ENCODE data around the gene DHX9. TPM values are rescaled to one million over a fixed set of nuclear protein-coding genes. Genes with fewer than 3 reads are reported as not detected.

The DHX9 gene
- total RNA-seq, 2 experiments from 2014 or later, result 213 to 228 TPM

GRCh38 chr1:182927693-182928433 lies 88.7 kb downstream of the DHX9 start:
- Mint-ChIP-seq H3K4me3 (no peak overlapping the region), H3K4me1 (ENCODE audit: low read depth) (no peaks in the 10 kb centered on the region), H3K9me3 (no peaks in the 10 kb centered on the region), H3K27ac (no peak overlapping the region), H3K27me3 (peaks cover 17% of the 10 kb centered on the region), H3K36me3 (ENCODE audit: low read depth) (no peaks in the 10 kb centered on the region)
- POLR2A ChIA-PET, result no interaction called here
- no peak for TF ChIP-seq CTCF (IDR thresholded peaks at IDR 0.05)
- ATAC-seq (no peak), DNase-seq (no peak)
- intact Hi-C loops (cut with micrococcal nuclease), result no loop called here
- CTCF ChIA-PET, result no interaction called here

- CTCF ChIA-PET, result no interaction called here
- Mint-ChIP-seq H3K4me1 (ENCODE audit: low read depth) (no peaks in the 10 kb centered on the region), H3K27ac (no peak overlapping the region), H3K9me3 (peaks cover 6% of the 10 kb centered on the region), H3K27me3 (peaks cover 8% of the 10 kb centered on the region), H3K4me3 (no peak overlapping the region), H3K36me3 (ENCODE audit: low read depth) (no peaks in the 10 kb centered on the region)
- TF ChIP-seq CTCF (IDR thresholded peaks at IDR 0.05), result no peak
- no peak for ATAC-seq
- no peak for DNase-seq
- POLR2A ChIA-PET, result no interaction called here
- intact Hi-C loops (cut with micrococcal nuclease), result no loop called here
Measured at GRCh38 chr1:182930985-182931384, 91.8 kb downstream of the DHX9 start.

GRCh38 chr1:182935716-182936115 lies 96.6 kb downstream of the DHX9 start:
- peaks cover 7% of the 10 kb centered on the region for H3K9me3 Mint-ChIP-seq
- no peak for TF ChIP-seq CTCF (IDR thresholded peaks at IDR 0.05)
- no peak overlapping the region for H3K27ac Mint-ChIP-seq
- peaks cover 1% of the 10 kb centered on the region for H3K36me3 Mint-ChIP-seq (ENCODE audit: low read depth)
- peaks cover 14% of the 10 kb centered on the region for H3K27me3 Mint-ChIP-seq
- CTCF ChIA-PET, result no interaction called here
- intact Hi-C loops (cut with micrococcal nuclease), result no loop called here
- DNase-seq (no peak), ATAC-seq (no peak)
- no peaks in the 10 kb centered on the region for H3K4me1 Mint-ChIP-seq (ENCODE audit: low read depth)
- POLR2A ChIA-PET, result no interaction called here
- no peak overlapping the region for H3K4me3 Mint-ChIP-seq

Other genes starting within 250 kb of the DHX9 start
- gene RGS16, start 235.0 kb upstream of the DHX9 start, total RNA-seq, result 10 to 100 TPM; 33.8 to 35.6 TPM
- not detected for gene RGS8, start 154.8 kb upstream of the DHX9 start, total RNA-seq
- gene NPL, start 49.6 kb upstream of the DHX9 start, total RNA-seq, result 1 to 10 TPM; 4.5 to 4.9 TPM
- not detected for gene SHCBP1L, start 113.8 kb downstream of the DHX9 start, total RNA-seq
- under 1 TPM; 0.22 to 0.23 TPM for gene LAMC1, start 184.1 kb downstream of the DHX9 start, total RNA-seq